ENCODE results near the gene SYNE1.

DNA sequence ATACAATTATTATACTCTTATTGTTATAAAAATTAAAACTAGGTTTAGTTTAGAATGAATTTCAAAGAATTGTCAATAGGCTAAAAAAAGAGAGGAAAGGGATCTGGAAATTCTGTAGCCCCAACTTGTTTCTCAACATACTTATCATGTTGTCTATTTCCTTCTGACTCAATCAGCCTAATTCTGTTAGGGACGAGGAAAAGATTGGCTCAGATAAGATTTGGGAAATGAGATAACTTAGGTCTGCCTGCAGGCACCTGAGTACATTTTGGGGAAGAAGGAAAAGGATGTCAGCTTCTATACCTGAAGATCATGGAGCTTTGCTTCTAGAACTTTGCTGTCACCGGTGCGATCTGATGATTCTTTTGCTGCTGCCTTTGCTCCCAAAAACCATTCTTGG is 238.8 kb downstream of the SYNE1 start:
- no peak for TF ChIP-seq CHD4 (IDR thresholded peaks at IDR 0.05; ENCODE audit: borderline replicate concordance)
- no peak for TF ChIP-seq HEYL (CRISPR knock-in tag; IDR thresholded peaks at IDR 0.05)
- TF ChIP-seq JUN (IDR thresholded peaks at IDR 0.05), result no peak
- TF ChIP-seq RARB (CRISPR knock-in tag; IDR thresholded peaks at IDR 0.05), result no peak
- no peak for TF ChIP-seq CEBPB (IDR thresholded peaks at IDR 0.05)
- no peak for TF ChIP-seq CTCF (IDR thresholded peaks at IDR 0.05)
- TF ChIP-seq CHD2 (IDR thresholded peaks at IDR 0.05; ENCODE audit: low read length, partially characterized antibody), result no peak
- TF ChIP-seq POLR2A (IDR thresholded peaks at IDR 0.05; ENCODE audit: low read length), result no peak

Measured in A549 (cell line).